ENCODE results near the gene POU2AF1.

The POU2AF1 gene

DNA sequence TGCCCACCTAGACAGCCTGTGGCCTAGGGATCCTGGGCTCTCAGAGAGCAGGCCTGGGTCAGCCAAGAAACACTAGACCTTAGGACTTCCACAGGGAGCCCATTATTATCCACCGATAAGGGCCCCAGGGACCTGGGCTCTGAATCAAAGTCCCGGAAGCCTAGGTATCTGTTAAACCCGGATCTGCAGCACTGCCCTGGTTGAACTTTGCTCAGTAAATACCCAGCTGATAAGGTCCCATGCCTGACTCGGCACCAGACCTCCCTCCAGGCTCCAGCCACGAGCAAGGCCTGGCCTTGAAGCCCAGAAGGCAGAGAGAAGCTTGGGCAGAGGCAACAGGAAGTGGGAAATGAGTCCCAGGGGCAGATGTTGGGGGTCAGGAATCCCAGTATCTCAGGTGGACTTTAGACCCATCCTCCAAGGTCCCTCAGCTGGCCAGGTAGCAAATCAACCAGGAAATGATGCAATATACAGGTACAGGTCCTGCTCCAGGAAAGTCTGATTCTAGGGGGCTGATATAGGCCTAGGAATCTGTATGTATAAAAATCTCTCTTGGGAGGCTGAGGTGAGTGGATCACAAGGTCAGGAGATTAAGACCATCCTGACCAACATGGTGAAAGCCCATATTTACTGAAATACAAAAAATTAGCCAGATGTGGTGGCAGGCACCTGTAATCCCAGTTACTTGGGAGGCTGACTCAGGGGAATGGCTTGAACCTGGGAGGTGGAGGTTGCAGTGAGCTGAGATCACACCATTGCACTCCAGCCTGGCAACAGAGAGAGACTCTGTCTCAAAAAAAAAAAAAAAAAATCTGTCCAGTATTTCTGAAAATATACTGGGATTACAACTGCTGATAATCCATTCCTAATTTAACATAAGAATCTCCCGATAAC, 18.7 kb downstream of the POU2AF1 start:
- DNase-seq (ENCODE audit: low read depth): no peak

- DNase-seq (ENCODE audit: low read depth): no peak
Observed at GRCh38 chr11:111359223-111360149, 19.6 kb downstream of the POU2AF1 start.

DNA sequence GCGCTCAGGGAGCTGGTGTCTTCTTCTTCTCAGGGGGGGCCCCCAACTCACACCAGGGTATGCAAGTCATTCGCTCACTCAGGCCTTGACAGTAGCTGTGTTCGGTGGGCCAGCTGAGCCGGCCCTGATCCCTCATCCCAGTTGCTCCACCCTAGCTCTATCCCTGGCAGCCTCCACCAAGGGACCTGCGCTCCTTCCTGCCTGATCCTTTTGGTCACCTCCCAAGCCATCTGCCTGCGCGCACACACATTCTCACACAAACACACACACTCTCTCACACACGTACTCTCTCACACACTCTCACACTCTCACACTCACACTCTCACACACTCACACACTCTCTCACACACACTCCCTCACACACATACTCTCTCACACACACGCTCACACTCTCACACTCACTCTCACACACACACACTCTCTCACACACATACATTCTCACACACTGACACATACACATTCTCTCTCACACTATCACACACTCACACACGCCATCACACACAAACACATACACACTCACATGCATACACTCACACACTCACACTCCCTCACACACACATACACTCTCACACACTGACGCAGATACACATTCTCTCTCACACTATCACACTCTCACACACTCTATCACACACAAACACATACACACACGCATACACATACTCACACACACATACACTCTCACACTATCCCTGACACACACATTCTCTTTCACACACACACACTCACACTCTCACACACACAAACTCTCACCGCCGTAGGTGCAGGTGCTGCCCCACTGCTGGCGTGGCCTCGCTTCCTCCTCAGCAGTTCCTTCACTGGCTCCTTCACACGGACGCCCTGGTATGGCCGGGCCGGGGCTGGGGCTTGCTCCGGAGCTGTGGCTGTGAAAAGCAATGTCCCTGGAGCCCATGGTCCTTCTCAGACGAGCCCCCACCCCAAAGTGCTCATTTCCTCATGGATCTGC, 20.8 kb downstream of the POU2AF1 start:
- DNase-seq (ENCODE audit: low read depth): no peak

DNA sequence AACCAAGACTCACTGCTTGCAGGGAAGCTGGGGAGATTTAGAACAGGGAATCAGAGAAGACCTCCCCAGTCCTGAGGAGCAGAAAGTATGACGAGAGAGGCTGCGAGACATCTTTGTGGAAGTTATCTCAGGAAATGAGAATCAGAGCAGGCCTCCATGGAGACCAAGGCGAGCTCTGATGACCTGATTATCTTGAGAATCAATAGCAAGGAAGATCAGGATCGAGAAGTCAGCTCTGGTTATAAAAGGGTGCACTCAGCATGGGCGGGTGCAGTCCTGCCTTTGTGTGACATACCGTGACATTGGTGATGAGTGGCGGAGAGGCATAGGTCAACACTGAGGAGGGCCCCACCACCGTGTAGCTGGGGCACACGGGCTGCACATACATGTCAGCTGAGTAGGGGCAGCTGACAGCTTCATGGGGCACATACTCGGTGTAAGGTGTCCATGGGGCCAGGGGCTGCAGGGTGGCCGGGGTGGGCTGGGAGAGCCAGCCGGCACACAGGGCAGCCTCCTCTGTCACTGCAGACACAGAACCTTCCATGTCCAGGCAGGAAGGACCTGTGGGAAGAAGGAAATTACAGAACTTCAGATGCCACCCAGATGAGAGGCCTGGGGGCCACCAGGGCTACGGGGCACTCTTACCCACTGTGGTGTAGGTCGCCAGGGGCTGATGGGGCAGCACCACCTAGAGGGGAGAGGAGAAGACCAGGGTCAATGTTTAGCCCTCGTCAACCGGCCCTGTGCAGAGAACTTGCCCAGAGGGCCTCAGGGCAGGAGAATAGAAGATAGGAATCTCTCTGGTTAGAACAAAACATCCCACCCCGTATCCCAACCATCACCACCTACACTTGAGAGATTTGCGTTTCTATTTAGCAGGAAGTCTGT, 21.7 kb downstream of the POU2AF1 start:
- DNase-seq (ENCODE audit: low read depth): no peak

DNA sequence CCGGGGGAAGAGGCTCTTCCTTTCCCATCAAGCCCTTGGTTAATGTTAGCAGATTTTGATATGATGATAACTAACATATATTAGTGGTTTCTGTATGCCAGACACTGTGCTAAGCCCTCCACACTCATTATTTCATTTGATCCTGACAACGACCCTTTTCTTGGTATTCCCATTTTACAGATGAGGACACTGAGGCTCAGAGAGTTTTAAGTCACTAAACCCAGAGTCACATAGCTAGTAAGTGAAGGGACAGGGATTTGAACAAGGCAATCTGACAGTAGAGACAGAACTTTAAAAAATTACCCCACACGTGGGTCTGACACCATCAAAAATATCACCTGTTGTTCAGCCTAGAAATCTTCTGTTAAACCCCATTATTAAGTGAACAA, 22.4 kb downstream of the POU2AF1 start:
- DNase-seq (ENCODE audit: low read depth): no peak

- no peak for DNase-seq (ENCODE audit: low read depth)
Observed at GRCh38 chr11:111355956-111356659, 23.0 kb downstream of the POU2AF1 start.

DNA sequence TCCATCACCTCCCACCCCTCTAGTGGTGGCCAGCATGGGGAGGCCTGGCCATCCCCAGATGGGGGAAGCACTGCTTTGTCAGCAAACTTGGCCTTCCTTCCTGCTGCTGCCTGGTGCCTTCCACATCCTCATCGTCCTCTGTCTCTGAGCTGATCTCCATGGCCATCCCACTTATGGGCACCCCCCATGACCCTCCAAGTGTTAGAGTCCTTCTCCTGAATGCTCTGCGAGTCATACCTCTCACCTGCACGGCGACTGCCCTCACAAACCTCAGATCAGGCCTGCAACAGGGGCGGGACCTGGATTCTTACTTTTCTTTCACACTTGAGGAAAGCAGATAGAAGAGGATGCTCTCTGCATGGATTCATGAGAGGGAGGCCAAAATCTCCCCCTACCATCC, 24.0 kb downstream of the POU2AF1 start:
- no peak for DNase-seq (ENCODE audit: low read depth)

DNA sequence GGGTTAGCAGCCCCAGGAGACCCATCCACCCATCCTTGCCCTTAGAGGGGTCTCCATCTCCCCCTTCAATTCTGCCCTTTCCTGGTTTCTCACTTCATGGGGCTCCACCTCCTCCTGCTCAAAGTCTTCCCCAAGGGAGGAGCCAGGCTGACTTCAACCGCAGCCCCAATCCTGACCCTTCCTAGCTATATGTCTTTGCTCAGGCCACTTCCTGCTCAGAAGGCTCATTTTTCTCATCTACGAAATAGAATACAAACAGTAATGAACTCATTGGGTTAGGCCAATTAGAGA, 24.5 kb downstream of the POU2AF1 start:
- no peak for DNase-seq (ENCODE audit: low read depth)

GRCh38 chr11:111353776-111354600, 25.1 kb downstream of the POU2AF1 start:
- no peak for DNase-seq (ENCODE audit: low read depth)

DNA sequence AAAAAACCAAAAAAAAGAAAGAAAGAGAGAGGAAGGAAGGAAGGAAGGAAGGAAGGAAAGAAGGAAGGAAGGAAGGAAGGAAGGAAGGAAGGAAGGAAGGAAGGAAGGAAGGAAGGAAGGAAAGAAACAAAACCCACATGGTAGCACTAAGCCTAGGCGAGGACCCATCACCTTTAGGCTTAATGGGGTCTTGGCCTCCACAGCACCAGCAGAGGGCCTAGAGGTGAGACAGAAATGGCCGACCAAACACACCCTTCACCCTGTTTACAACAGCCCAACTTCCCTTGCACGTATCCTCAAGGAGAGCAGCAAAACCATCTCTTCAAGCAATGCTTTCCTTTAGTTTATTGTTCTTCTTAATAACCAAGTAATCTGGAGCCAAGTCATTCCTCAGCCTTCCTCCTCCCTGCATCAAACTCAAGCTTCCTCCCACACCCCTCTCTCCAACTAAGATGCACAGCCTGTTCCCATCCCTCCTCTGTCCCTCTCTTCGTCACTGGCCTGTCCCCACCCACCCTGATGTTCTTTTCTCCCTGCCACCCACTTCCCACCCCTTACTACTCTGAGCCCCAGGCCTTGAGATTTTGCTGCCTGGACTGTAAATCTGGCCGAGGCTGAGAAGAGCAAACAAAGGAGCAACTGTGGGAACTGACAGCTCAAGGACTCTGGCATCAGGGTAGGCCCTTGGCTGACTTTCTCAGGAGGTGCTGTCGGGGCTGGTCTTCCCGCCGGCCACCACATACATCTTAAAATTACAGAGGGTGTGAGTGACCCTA, 26.0 kb downstream of the POU2AF1 start:
- no peak for DNase-seq (ENCODE audit: low read depth)

DNA sequence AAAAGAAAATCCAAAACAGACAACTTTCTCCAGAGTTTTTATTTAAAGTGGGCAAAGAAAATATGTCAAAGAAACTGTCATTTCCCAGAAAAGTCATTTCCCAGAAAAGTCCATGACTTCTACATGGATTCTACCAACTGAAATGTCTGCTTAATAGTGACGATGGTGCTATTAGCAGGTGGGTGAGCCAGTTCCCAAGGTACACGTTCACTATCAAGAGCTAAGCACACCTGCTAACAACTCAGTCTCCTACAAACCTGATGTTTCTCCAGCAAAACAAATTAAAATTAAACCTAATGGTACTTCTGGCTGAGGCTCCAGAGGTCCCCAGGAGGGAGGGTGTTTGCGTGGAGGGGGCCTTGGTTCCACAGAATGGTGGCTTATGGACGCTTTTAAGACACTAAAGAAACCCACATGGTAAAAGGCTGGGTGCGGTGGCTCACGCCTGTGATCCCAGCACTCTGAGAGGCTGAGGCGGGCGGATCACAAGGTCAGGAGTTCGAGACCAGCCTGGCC, 26.8 kb downstream of the POU2AF1 start:
- DNase-seq (ENCODE audit: low read depth): no peak

DNA sequence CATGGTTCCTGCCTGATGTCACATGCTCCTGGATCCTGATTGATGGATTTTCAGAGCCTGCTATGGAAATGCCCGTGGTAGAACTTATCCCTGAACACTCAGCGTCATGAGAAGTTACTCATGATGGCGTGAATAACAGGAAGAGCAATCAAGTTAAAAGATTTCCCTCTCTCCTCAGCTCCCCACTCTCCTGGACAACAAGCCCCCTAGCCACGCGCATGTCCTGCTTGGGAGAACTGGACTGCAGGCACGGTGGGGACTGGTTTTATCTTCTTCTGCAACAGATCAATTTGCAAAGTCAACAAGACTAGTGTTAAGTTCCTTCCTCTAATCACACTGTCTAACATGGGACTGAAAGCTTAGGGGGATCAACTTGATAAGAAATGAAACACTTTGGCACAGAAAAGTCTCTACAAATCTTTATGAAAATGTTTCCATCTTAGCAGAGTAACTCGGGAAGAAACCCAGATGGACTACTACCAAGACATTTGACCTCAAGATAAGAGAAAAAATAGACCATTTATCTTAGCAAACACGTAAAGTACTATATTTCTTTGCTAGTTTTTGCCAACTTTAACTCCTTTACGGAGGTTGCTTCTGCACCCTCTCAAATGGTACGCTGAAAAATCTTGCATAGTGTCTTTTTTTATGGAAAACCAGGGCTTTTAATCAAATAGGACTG, 27.6 kb downstream of the POU2AF1 start:
- DNase-seq (ENCODE audit: low read depth): no peak

DNA sequence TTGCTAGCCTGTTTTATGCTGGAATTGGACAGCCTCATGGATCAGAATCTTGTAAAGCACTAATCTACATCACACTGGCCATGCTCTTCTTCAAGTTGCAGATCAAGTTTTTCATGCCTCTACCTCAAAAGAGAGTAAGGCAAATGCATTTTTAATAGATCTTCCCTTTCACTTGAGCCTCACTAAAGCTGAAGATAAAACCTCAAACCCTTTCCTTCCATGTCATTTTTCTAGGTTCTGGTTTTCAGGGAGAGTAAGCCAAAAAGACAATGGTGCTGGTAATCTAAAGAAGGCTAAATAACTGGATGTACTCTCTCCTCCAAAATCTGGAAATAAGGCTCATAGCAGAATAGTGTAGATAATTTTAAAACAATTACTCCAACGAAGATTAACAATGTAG, 28.3 kb downstream of the POU2AF1 start:
- DNase-seq (ENCODE audit: low read depth): no peak

DNA sequence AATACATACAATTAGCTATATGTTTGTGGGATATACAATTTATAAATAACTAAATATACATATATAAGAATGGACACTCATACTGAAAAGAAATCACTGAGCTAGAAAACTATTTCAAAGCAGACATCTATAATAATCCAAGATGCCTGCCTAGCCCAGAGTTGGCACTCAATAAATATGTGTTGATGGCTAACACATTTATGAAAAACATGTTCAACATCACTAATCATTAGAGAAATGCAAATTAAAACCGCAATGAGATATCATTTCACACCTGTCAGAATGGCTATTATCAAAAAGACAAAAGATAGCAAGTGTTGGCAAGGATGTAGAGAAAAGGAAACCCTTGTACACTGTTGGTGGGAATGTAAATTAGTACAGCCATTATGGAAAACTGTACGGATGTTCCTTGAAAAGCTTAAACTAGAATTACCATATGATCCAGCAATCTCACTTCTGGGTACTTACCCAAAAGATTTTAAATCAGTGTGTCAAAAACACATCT, 29.8 kb downstream of the POU2AF1 start:
- no peak for DNase-seq (ENCODE audit: low read depth)

DNA sequence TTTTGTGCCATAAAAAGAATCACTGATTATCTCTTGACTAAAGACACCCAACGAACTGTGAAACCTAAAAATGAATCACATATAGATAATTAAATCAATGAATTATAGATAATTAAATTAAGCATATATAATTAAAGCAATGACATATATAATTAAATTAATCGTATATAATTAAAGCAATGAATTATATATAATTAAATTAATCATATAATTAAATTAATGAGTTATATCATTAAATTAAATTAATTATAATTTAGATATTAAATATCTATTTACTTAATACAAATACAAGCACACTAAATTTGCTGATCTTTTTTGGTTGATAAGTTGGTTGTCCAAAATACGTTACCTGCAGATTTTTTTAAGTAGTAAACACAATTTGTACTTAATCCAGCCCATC, 30.9 kb downstream of the POU2AF1 start:
- DNase-seq (ENCODE audit: low read depth): no peak

GRCh38 chr11:111347723-111348115, 31.4 kb downstream of the POU2AF1 start:
- DNase-seq (ENCODE audit: low read depth): no peak

DNA sequence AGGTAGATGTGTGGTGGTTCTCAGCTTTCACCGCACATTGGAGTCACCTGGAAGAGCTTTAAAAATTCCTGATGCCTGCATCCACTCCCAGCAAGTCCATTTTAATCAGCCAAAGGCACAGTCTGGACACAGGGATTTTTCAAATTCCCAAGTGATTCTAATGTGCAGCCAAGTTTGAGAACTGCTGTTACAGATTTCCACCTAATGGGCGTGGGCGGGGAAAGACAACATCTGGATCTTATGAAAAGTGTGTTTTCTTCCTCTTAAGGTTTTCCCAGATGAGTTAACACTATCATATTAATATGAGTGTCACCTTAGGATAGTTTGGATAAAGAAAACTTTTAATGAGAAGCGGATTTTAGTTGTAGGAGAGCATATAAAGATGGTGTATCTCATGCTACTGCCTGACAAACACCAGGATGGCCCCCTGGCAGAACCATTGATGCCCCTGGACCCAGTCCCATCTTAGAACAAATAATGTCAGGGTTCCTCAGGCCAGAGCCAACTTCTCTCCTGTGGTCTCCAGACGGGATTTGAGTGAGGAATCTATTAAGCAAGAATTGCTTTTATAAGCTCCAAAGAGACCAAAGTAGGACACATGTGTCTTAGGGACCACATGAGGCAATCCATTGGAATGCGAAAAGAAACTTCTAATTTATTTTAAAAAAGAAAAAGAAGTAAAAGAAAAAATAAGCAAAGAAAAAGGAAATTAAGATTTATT, 31.9 kb downstream of the POU2AF1 start:
- DNase-seq (ENCODE audit: low read depth): no peak
